Left kidney (tissue), 2 donors: ENCODE data around the gene IDNK. TPM values are rescaled to one million over a fixed set of nuclear protein-coding genes. Genes with fewer than 3 reads are reported as not detected.

Source experiments
- DNase-seq: peaks from one replicate; pipeline ENCODE4 v3.0.0-alpha.2; 2013
- polyA plus RNA-seq: library from polyadenylated mRNA; unstranded; fragments of 120-200 nt; gene quantifications from one replicate; pipeline ENCODE4 v1.2.1, GENCODE V29; 2013; ENCODE audit not compliant: insufficient read length

Gene IDNK
- polyA plus RNA-seq, 1 donor = 11.5 TPM

GRCh38 chr9:83688921-83689320 is 66.0 kb downstream of the IDNK start:
- DNase-seq = no peak

- DNase-seq = no peak
Observed at GRCh38 chr9:83691492-83691891, 68.5 kb downstream of the IDNK start.

Other genes with a start within 250 kb of the IDNK start
- 20.9 TPM for gene FRMD3, start 84.7 kb upstream of the IDNK start, polyA plus RNA-seq
- gene UBQLN1, start 84.8 kb downstream of the IDNK start, polyA plus RNA-seq = 117 TPM
- gene GKAP1, start 194.6 kb downstream of the IDNK start, polyA plus RNA-seq = 24.7 TPM